GM23338 (cell line): ENCODE results near the gene TMEM106A. TPM values are rescaled to one million over a fixed set of nuclear protein-coding genes. Genes with fewer than 3 reads are reported as not detected.
A peak's percentile ranks its signal among the peaks of the same experiment; 100 is the strongest.

Source experiments
- ATAC-seq: fragments of 200-7000 bp; cut with Tn5 transposase; 3 replicates; pipeline ENCODE4 v1.9.1; 2020
- DNase-seq: peaks from one replicate; pipeline ENCODE4 v3.0.0-alpha.2; 2015; ENCODE audit warnings: low spot score
- H2AFZ ChIP-seq: fragments of 200-600 bp; sonication (generic); 2 replicates; pipeline ENCODE4 v1.8.0; 2016; ENCODE audit warnings: antibody characterized with exemption, mild to moderate bottlenecking, moderate library complexity
- H3F3A ChIP-seq: fragments of 200-600 bp; sonication (generic); replicated peaks from 2 replicates; pipeline ENCODE4 v1.8.0; 2017; ENCODE audit warnings: antibody characterized with exemption, mixed run types, low read depth
- H3K27ac ChIP-seq: fragments of 200-600 bp; sonication (generic); 2 replicates; pipeline ENCODE4 v1.6.1; 2016; ENCODE audit warnings: low read depth
- H3K27me3 ChIP-seq: fragments of 200-600 bp; sonication (generic); 2 replicates; pipeline ENCODE4 v1.8.0; 2016; ENCODE audit warnings: mild to moderate bottlenecking, mixed run types, moderate library complexity; ENCODE audit not compliant: insufficient read depth
- H3K36me3 ChIP-seq: fragments of 200-600 bp; sonication (generic); 2 replicates; pipeline ENCODE4 v1.8.0; 2016; ENCODE audit warnings: mild to moderate bottlenecking; ENCODE audit not compliant: insufficient read depth
- H3K4me1 ChIP-seq: fragments of 200-600 bp; sonication (generic); 2 replicates; pipeline ENCODE4 v1.8.0; 2016; ENCODE audit warnings: mild to moderate bottlenecking, moderate library complexity; ENCODE audit not compliant: insufficient read depth
- H3K4me2 ChIP-seq: fragments of 200-600 bp; sonication (generic); 2 replicates; pipeline ENCODE4 v1.7.1; 2017; ENCODE audit warnings: mixed run types
- H3K4me3 ChIP-seq: fragments of 200-600 bp; sonication (generic); 2 replicates; pipeline ENCODE4 v1.6.1; 2016; ENCODE audit warnings: mixed run types
- H3K79me2 ChIP-seq: fragments of 200-600 bp; sonication (generic); replicated peaks from 2 replicates; pipeline ENCODE4 v1.8.0; 2017; ENCODE audit warnings: mild to moderate bottlenecking; ENCODE audit not compliant: insufficient read depth
- H3K9me2 ChIP-seq: fragments of 200-600 bp; sonication (generic); 2 replicates; pipeline ENCODE4 v1.8.0; 2017; ENCODE audit not compliant: insufficient read depth
- H4K20me1 ChIP-seq: fragments of 200-600 bp; sonication (generic); replicated peaks from 2 replicates; pipeline ENCODE4 v1.8.0; 2017; ENCODE audit warnings: mild to moderate bottlenecking; ENCODE audit not compliant: insufficient read depth
- H3K27ac Mint-ChIP-seq: 2 replicates; pipeline ENCODE4 v1.8.0; 2020; ENCODE audit warnings: inconsistent platforms, mild to moderate bottlenecking, moderate library complexity, mixed read lengths
- H3K27me3 Mint-ChIP-seq: 3 replicates; pipeline ENCODE4 v1.8.0; 2022; ENCODE audit warnings: low read depth, mild to moderate bottlenecking, moderate library complexity, mixed read lengths, inconsistent platforms; ENCODE audit not compliant: insufficient read depth, poor library complexity
- H3K36me3 Mint-ChIP-seq: 3 replicates; pipeline ENCODE4 v1.8.0; 2021; ENCODE audit warnings: low read depth, mild to moderate bottlenecking, inconsistent platforms, moderate library complexity, mixed read lengths
- H3K4me1 Mint-ChIP-seq: 3 replicates; pipeline ENCODE4 v1.8.0; 2020; ENCODE audit warnings: mild to moderate bottlenecking, inconsistent platforms, mixed read lengths
- H3K4me3 Mint-ChIP-seq: 3 replicates; pipeline ENCODE4 v1.8.0; 2021; ENCODE audit warnings: moderate library complexity, mild to moderate bottlenecking, inconsistent platforms, mixed read lengths
- H3K9me3 Mint-ChIP-seq: 3 replicates; pipeline ENCODE4 v1.8.0; 2020; ENCODE audit warnings: moderate library complexity, mild to moderate bottlenecking, inconsistent platforms, mixed read lengths
- ETS1 ChIP-seq: IDR thresholded peaks from 2 replicates; pipeline ENCODE4 v1.6.1; 2016; ENCODE audit warnings: antibody characterized with exemption
- EZH2 ChIP-seq: fragments of 200-600 bp; sonication (generic); IDR thresholded peaks from one replicate; pipeline ENCODE4 v1.8.0; 2017; ENCODE audit warnings: antibody characterized with exemption, mild to moderate bottlenecking, low read depth; ENCODE audit not compliant: unreplicated experiment
- JUNB ChIP-seq: IDR thresholded peaks from one replicate; pipeline ENCODE4 v1.6.1; 2016; ENCODE audit warnings: antibody characterized with exemption; ENCODE audit not compliant: unreplicated experiment
- ZNF331 ChIP-seq: fragments of 250-450 bp; sonication (Bioruptor Pico); IDR thresholded peaks from 2 replicates; pipeline ENCODE4 v1.5.0; 2020; ENCODE audit warnings: low read depth, mild to moderate bottlenecking, moderate library complexity
- ZNF462 ChIP-seq: fragments of 250-450 bp; sonication (Bioruptor Pico); IDR thresholded peaks from 2 replicates; pipeline ENCODE4 v1.5.0; 2020; ENCODE audit warnings: mild to moderate bottlenecking, moderate library complexity
- polyA plus RNA-seq: library from polyadenylated mRNA; unstranded; fragments of >200 nt; fragmentation: Nextera tagmentation; extraction: Ambion mirVana; gene quantifications from 2 replicates; pipeline ENCODE4 v1.2.1, GENCODE V29; 2016
- total RNA-seq: library from RNA; depleted of rRNA; stranded (reverse); fragments of >200 nt; shearing (Covaris generic); gene quantifications from 2 replicates; pipeline ENCODE4 v1.2.3, GENCODE V29; 2014
- TF ChIP-seq, protein P1 (sequence below), 2 experiments: fragments of 200-600 bp in 1 of 2; sonication (generic) in 1 of 2; conservative IDR thresholded peaks; 2 replicates each; pipeline versions ENCODE4 v1.5.1 to v1.6.1; 2016 to 2017; ENCODE audit warnings: antibody characterized with exemption in 2 of 2, low read depth in 2 of 2, mild to moderate bottlenecking in 2 of 2, moderate library complexity in 1 of 2
- TF ChIP-seq, protein P2 (sequence below): IDR thresholded peaks from one replicate; pipeline ENCODE4 v1.6.1; 2018; ENCODE audit warnings: antibody characterized with exemption; ENCODE audit not compliant: unreplicated experiment

The TMEM106A gene
- total and polyA plus RNA-seq, 2 experiments from 2014 or later: 1.1 to 1.5 TPM

GRCh38 chr17:43216762-43217613 lies 5.3 kb downstream of the TMEM106A start:
- Histone ChIP-seq H3K4me1 (peaks cover 12% of the 10 kb centered on the region), H3K79me2 (no peaks in the 10 kb centered on the region), H3K9me2 (no peaks in the 10 kb centered on the region), H3K27me3 (no peaks in the 10 kb centered on the region), H3K36me3 (no peaks in the 10 kb centered on the region), H3K4me2 (no peak overlapping the region), H3K27ac (no peak overlapping the region), H3F3A (no peaks in the 10 kb centered on the region), H3K4me3 (no peak overlapping the region), H2AFZ (no peak overlapping the region), H4K20me1 (no peaks in the 10 kb centered on the region)
- DNase-seq: peak; percentile 22
- H3K27ac Mint-ChIP-seq: no peak overlapping the region
- peaks cover 10% of the 10 kb centered on the region for H3K4me1 Mint-ChIP-seq
- H3K9me3 Mint-ChIP-seq: no peaks in the 10 kb centered on the region; the same call in 2 of the 3 replicates
- no peak for TF ChIP-seq EZH2
- TF ChIP-seq, protein P1, sequence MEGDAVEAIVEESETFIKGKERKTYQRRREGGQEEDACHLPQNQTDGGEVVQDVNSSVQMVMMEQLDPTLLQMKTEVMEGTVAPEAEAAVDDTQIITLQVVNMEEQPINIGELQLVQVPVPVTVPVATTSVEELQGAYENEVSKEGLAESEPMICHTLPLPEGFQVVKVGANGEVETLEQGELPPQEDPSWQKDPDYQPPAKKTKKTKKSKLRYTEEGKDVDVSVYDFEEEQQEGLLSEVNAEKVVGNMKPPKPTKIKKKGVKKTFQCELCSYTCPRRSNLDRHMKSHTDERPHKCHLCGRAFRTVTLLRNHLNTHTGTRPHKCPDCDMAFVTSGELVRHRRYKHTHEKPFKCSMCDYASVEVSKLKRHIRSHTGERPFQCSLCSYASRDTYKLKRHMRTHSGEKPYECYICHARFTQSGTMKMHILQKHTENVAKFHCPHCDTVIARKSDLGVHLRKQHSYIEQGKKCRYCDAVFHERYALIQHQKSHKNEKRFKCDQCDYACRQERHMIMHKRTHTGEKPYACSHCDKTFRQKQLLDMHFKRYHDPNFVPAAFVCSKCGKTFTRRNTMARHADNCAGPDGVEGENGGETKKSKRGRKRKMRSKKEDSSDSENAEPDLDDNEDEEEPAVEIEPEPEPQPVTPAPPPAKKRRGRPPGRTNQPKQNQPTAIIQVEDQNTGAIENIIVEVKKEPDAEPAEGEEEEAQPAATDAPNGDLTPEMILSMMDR (conservative IDR thresholded peaks at IDR 0.05; ENCODE audit: low read depth in 2 of 2): peak in 1 of 2 experiments; percentile 21; a peak in 1 of 4 replicates
- H3K4me3 Mint-ChIP-seq: no peak overlapping the region
- peaks cover 5% of the 10 kb centered on the region for H3K27me3 Mint-ChIP-seq
- no peak for ATAC-seq
- H3K36me3 Mint-ChIP-seq: peaks cover 3% of the 10 kb centered on the region; the same call in 1 of the 3 replicates

DNA sequence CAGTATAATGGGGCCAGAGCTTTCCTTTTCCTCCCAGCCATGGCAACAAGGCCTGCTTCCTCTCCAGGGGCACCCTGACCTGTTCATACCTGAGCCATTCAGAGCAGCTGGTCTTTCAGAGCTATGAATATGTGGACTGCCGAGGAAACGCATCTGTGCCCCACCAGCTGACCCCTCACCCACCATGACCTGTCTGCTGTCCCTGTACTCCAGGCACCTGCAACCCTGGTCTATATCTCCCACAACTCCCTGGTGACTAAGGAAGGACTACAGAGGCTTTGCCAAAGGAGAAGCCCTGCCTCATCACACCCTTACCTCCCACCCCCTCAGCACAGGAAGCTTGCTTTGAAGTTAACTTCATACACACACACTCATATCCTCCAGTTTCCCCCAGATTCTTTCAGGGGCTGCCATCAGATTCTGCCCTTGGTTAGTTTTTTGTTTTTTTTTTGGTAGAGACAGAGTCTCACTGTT lies 6.0 kb downstream of the TMEM106A start:
- Histone ChIP-seq H3K4me3 (no peak overlapping the region), H3K79me2 (no peaks in the 10 kb centered on the region), H3F3A (no peaks in the 10 kb centered on the region), H3K27ac (no peak overlapping the region), H2AFZ (no peak overlapping the region), H3K4me1 (peaks cover 7% of the 10 kb centered on the region), H4K20me1 (no peaks in the 10 kb centered on the region), H3K27me3 (no peaks in the 10 kb centered on the region), H3K36me3 (no peaks in the 10 kb centered on the region), H3K4me2 (no peak overlapping the region), H3K9me2 (no peaks in the 10 kb centered on the region)
- no peak for ATAC-seq
- peaks cover 3% of the 10 kb centered on the region for H3K4me1 Mint-ChIP-seq
- no peak overlapping the region for H3K27ac Mint-ChIP-seq
- peaks cover 5% of the 10 kb centered on the region for H3K27me3 Mint-ChIP-seq
- DNase-seq: no peak
- no peaks in the 10 kb centered on the region for H3K9me3 Mint-ChIP-seq
- no peak overlapping the region for H3K4me3 Mint-ChIP-seq
- peaks cover 3% of the 10 kb centered on the region; the same call in 1 of the 3 replicates for H3K36me3 Mint-ChIP-seq
- no peak for TF ChIP-seq ETS1
- no peak for TF ChIP-seq JUNB
- no peak for TF ChIP-seq ZNF462 (CRISPR knock-in tag)
- no peak for TF ChIP-seq ZNF331
- TF ChIP-seq, protein P2, sequence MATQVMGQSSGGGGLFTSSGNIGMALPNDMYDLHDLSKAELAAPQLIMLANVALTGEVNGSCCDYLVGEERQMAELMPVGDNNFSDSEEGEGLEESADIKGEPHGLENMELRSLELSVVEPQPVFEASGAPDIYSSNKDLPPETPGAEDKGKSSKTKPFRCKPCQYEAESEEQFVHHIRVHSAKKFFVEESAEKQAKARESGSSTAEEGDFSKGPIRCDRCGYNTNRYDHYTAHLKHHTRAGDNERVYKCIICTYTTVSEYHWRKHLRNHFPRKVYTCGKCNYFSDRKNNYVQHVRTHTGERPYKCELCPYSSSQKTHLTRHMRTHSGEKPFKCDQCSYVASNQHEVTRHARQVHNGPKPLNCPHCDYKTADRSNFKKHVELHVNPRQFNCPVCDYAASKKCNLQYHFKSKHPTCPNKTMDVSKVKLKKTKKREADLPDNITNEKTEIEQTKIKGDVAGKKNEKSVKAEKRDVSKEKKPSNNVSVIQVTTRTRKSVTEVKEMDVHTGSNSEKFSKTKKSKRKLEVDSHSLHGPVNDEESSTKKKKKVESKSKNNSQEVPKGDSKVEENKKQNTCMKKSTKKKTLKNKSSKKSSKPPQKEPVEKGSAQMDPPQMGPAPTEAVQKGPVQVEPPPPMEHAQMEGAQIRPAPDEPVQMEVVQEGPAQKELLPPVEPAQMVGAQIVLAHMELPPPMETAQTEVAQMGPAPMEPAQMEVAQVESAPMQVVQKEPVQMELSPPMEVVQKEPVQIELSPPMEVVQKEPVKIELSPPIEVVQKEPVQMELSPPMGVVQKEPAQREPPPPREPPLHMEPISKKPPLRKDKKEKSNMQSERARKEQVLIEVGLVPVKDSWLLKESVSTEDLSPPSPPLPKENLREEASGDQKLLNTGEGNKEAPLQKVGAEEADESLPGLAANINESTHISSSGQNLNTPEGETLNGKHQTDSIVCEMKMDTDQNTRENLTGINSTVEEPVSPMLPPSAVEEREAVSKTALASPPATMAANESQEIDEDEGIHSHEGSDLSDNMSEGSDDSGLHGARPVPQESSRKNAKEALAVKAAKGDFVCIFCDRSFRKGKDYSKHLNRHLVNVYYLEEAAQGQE: no peak
